22Rv1 (cell line): ENCODE data around the gene RELA.

ENCODE experiments used
- CTCF ChIP-seq: fragments of 450-650 bp; IDR thresholded peaks from 2 replicates; pipeline ENCODE4 v1.5.1; 2017; ENCODE audit warnings: mild to moderate bottlenecking
- ZFX ChIP-seq: fragments of 450-650 bp; IDR thresholded peaks from 2 replicates; pipeline ENCODE4 v1.6.1; 2017; ENCODE audit warnings: antibody characterized with exemption, borderline replicate concordance

GRCh38 chr11:65634109-65634436 is 28.6 kb downstream of the RELA start:
- TF ChIP-seq CTCF (no peak), ZFX (no peak)
